Common myeloid progenitor, CD34-positive (primary cell): ENCODE results near the gene ZDHHC5.
"Not testable (repeated sequence)": the region's sequence is repeated elsewhere in the genome, so short reads cannot be mapped to it uniquely, and the experiment has no call there.

Source experiments
- CTCF ChIA-PET: fragments of 350-600 bp; sonication (Branson Sonifier 250); formaldehyde crosslinking; loops from one replicate; lab custom pipeline; 2021; ENCODE audit warnings: antibody characterized with exemption; lab: Charles Lee
- POLR2A ChIA-PET: fragments of 350-600 bp; sonication (Branson Sonifier 250); formaldehyde crosslinking; loops from one replicate; lab custom pipeline; 2021; ENCODE audit warnings: antibody characterized with exemption; lab: Charles Lee
- DNase-seq, 3 donors: peaks; one replicate each; pipeline versions ENCODE4 v3.0.0 to v3.0.0-alpha.2; 2013
- H3K27ac ChIP-seq, 2 experiments: 1 replicate in 1 of 2; 2 replicates in 1 of 2; pipeline ENCODE4 v1.7.0; 2013; ENCODE audit warnings: inconsistent platforms in 2 of 2, low read length in 2 of 2, mild to moderate bottlenecking in 2 of 2, low read depth in 1 of 2, moderate library complexity in 1 of 2; ENCODE audit not compliant: severe bottlenecking in 2 of 2, insufficient read depth in 1 of 2, poor library complexity in 1 of 2
- H3K27me3 ChIP-seq, 5 experiments: replicated peaks in 2 of 5; 1 replicate in 3 of 5; 2 replicates in 2 of 5; pipeline versions ENCODE4 v1.6.1 to v1.7.0; 2013; ENCODE audit warnings: low read length in 4 of 5, mild to moderate bottlenecking in 2 of 5, moderate library complexity in 2 of 5, inconsistent platforms in 1 of 5; ENCODE audit not compliant: insufficient read depth in 5 of 5, control insufficient read depth in 4 of 5
- H3K36me3 ChIP-seq, 4 experiments: 1 replicate in 2 of 4; 2 replicates in 2 of 4; pipeline versions ENCODE4 v1.6.1 to v1.7.0; 2013; ENCODE audit warnings: low read length in 3 of 4, control low read depth in 1 of 4, mild to moderate bottlenecking in 1 of 4; ENCODE audit not compliant: control insufficient read depth in 4 of 4, insufficient read depth in 4 of 4
- H3K4me1 ChIP-seq, 4 experiments: 1 replicate in 3 of 4; 2 replicates in 1 of 4; pipeline versions ENCODE4 v1.6.1 to v1.7.1; 2013; ENCODE audit warnings: low read length in 3 of 4, mild to moderate bottlenecking in 3 of 4, control low read depth in 1 of 4, inconsistent platforms in 1 of 4, moderate library complexity in 1 of 4; ENCODE audit not compliant: control insufficient read depth in 4 of 4, insufficient read depth in 4 of 4; ENCODE audit errors: control extremely low read depth in 1 of 4
- H3K4me3 ChIP-seq, 7 experiments: 1 replicate in 4 of 7; 2 replicates in 3 of 7; pipeline versions ENCODE4 v1.5.1 to v1.7.0; 2013; ENCODE audit warnings: mild to moderate bottlenecking in 7 of 7, low read length in 6 of 7, moderate library complexity in 6 of 7, inconsistent platforms in 2 of 7, low read depth in 2 of 7, control low read depth in 1 of 7; ENCODE audit not compliant: insufficient read depth in 4 of 7, control insufficient read depth in 1 of 7; ENCODE audit errors: extremely low read depth in 1 of 7
- H3K9me3 ChIP-seq, 5 experiments: 1 replicate in 4 of 5; 2 replicates in 1 of 5; pipeline versions ENCODE4 v1.6.1 to v1.7.1; 2013; ENCODE audit warnings: low read length in 4 of 5, mild to moderate bottlenecking in 2 of 5, inconsistent platforms in 1 of 5, low read depth in 1 of 5, moderate library complexity in 1 of 5; ENCODE audit not compliant: control insufficient read depth in 4 of 5, insufficient read depth in 2 of 5; ENCODE audit errors: control extremely low read depth in 1 of 5
- WGBS: methylation state at CpG from one replicate; pipeline ENCODE4 v1.1.5; 2013; ENCODE audit not compliant: insufficient coverage; 5-methylcytosine and 5-hydroxymethylcytosine counted together

Gene ZDHHC5

DNA sequence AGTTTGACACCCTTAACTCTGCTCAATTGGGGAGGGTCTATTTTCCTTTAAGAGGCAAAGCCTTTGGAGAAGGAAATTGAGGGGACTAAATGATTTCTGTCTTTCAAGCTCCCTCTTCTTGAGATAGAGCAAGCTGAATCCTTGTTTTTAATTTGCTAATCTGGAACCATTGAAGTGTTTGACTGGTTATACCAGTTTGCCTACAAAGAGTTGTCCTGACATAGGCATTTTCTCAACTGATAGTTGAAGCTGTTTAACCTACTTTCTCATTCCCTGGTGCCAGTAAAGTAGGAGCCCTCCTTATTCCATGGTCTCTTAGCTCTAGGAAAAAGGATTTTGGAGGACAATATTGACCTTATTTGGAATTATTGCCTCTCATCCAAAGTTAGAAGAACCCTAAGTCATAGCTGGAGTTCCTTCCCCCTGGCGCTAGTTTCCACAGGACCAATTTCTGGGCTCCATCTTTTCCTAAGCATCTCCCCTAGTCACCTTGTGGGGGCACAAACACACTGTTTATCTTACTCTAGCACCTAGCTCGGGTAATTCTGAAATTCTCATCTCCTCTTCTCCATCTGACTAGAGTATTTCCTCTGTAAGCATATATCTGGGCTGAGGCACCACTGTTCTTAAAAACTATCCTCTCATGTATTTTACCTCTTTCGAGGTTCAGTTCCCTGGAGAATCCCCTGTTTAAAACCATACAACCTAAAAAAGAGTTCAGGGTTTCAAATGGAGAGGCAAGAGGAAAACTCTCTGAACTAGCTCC lies 7.4 kb downstream of the ZDHHC5 start:
- peaks cover 0 to 6% (median 0%) of the 10 kb centered on the region in 4 experiments for H3K4me1 ChIP-seq
- POLR2A ChIA-PET: no interaction called here
- no peak overlapping the region for H3K4me3 ChIP-seq
- CTCF ChIA-PET: interaction anchor here (0.8 to 1.5 kb wide), 6 partner anchors 9 to 34 kb away, joined by 3 to 4 read pairs (median 3); no protein-coding TSS in a partner anchor
- H3K36me3 ChIP-seq: peaks cover 20 to 64% (median 36%) of the 10 kb centered on the region in 4 experiments
- no peaks in the 10 kb centered on the region for H3K27me3 ChIP-seq
- no peak for DNase-seq
- no peak overlapping the region for H3K27ac ChIP-seq
- WGBS: 100% methylated on average over 1 of the region's 3 CpGs
- H3K9me3 ChIP-seq: no peaks in the 10 kb centered on the region

DNA sequence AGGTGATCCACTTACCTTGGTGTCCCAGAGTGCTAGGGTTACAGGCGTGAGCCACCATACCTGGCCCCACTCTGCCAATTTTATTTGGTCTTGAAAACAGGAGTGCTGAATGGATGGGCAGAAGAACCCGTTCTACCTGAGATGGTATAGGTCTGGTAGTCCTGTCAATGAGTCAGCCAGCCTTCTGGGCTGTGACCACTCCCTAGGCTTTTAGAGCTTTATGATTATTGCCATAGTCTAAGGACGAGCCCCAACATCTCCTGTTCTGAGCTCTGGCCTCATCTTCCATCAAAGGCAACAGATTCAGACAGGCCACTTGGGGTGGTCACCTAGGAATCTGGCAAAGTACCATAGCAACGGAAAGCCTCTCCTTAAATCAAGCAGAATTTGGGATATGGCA lies 11.5 kb downstream of the ZDHHC5 start:
- ChIA-PET CTCF (interaction anchor here (1.1 to 1.6 kb wide), 3 partner anchors 10 to 111 kb away, joined by 3 to 4 read pairs (median 4); partner anchors contain the start of gene UBE2L6), POLR2A (no interaction called here)
- no peak for DNase-seq
- Histone ChIP-seq H3K36me3 (peaks cover 11 to 69% (median 40%) of the 10 kb centered on the region in 4 experiments), H3K4me3 (no peak overlapping the region), H3K27me3 (no peaks in the 10 kb centered on the region), H3K9me3 (no peaks in the 10 kb centered on the region), H3K27ac (no peak overlapping the region), H3K4me1 (no peaks in the 10 kb centered on the region)
- WGBS: 100% methylated on average over 3 of the region's 4 CpGs

DNA sequence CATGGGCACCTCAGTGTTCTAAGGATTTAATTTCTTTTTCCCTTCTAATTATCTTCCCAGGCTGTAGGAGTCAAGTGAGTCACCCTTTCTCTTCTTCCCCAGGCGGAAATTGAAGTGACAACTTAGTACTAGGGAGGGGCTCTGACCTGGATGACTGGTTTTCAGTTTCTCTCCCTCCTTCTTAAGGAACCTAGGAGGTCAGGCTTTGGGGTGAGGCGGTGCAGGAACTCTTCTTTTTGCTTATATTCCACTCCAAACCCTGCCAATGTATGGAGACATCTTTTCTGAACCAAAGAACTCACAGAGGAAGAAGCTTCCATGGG lies 12.6 kb downstream of the ZDHHC5 start:
- DNase-seq: no peak
- no peaks in the 10 kb centered on the region for H3K9me3 ChIP-seq
- H3K4me3 ChIP-seq: no peak overlapping the region
- peaks cover 13 to 69% (median 39%) of the 10 kb centered on the region in 4 experiments for H3K36me3 ChIP-seq
- CTCF ChIA-PET: interaction anchor here (0.5 to 1.6 kb wide), 4 partner anchors 18 to 113 kb away, joined by 3 to 4 read pairs (median 4); partner anchors contain the start of gene UBE2L6
- POLR2A ChIA-PET: interaction anchor here (0.7 kb wide), 1 partner anchor 55 kb away, joined by 3 read pairs; no protein-coding TSS in a partner anchor
- WGBS: no CpG with 5 or more reads among the region's 2 CpGs
- peak overlapping the region in 1 of 2 experiments; percentile 27 for H3K27ac ChIP-seq
- H3K4me1 ChIP-seq: no peaks in the 10 kb centered on the region
- no peaks in the 10 kb centered on the region for H3K27me3 ChIP-seq

DNA sequence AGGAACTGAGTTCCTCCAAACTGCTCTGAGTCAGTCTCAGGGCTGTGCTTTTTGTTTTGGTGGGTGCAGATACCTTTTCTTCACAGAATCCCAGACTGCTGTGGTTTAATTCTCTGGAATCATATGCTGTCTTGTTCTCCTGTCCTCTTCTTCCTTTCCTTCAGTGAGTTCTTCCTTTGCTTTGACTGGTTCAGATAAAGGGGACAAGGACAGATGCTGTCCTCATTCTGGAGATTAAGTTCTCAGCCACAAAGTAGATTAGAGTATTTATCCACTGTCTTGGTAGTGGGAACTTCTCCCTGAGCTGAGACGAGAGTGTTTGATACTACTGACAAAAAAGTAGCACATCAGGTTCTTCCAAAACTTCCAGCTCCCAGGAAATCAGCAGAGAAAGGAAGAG lies 13.3 kb downstream of the ZDHHC5 start:
- Histone ChIP-seq H3K27me3 (no peaks in the 10 kb centered on the region), H3K9me3 (no peaks in the 10 kb centered on the region), H3K27ac (peak overlapping the region in 1 of 2 experiments; percentile 52), H3K4me3 (no peak overlapping the region), H3K36me3 (peaks cover 12 to 66% (median 38%) of the 10 kb centered on the region in 4 experiments), H3K4me1 (no peaks in the 10 kb centered on the region)
- no peak for DNase-seq
- ChIA-PET CTCF (interaction anchor here (0.5 to 1.2 kb wide), 4 partner anchors 11 to 26 kb away, joined by 3 read pairs; no protein-coding TSS in a partner anchor), POLR2A (interaction anchor here (0.5 kb wide), 1 partner anchor 13 kb away, joined by 3 read pairs; the partner anchor contains the start of gene ZDHHC5)
- WGBS: no CpG with 5 or more reads among the region's 1 CpG

DNA sequence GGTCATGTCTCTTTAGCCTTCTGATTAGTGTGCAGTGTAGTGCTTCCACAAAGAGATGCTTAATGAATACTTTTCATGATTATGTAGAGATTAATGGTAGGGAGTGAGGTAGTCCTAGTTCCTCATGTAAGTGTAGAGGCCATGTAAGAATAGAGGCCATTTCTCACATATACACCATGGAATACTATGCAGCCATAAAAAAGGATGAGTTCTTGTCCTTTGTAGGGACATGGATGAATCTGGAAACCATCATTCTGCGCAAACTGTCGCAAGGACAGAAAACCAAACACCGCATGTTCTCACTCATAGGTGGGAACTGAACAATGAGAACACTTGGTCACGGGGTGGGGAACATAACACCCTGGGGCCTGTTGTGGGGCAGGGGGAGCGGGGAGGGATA lies 22.6 kb downstream of the ZDHHC5 start:
- DNase-seq, CTCF ChIA-PET: not testable (repeated sequence)

DNA sequence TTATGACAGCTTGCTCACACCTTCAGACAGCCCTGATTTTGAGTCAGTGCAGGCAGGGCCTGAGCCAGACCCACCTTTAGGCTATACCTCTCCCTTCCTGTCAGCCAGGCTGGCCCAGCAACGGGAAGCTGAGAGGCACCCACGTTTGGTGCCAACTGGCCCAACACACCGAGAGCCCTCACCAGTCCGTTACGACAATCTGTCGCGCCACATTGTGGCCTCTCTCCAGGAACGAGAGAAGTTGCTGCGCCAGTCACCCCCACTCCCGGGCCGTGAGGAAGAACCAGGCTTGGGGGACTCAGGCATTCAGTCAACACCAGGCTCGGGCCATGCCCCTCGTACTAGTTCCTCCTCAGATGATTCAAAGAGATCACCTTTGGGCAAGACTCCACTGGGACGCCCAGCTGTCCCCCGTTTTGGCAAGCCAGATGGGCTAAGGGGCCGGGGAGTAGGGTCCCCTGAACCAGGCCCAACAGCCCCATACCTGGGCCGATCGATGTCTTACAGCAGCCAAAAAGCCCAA lies 31.0 kb downstream of the ZDHHC5 start:
- Histone ChIP-seq H3K27me3 (no peaks in the 10 kb centered on the region), H3K4me1 (no peaks in the 10 kb centered on the region), H3K4me3 (no peak overlapping the region), H3K36me3 (peaks cover 18 to 85% (median 56%) of the 10 kb centered on the region in 4 experiments), H3K9me3 (no peaks in the 10 kb centered on the region), H3K27ac (no peak overlapping the region)
- POLR2A ChIA-PET: no interaction called here
- DNase-seq: no peak
- WGBS: 97% methylated on average over 18 of the region's 18 CpGs
- CTCF ChIA-PET: interaction anchor here (0.7 to 1.1 kb wide), 4 partner anchors 11 to 27 kb away, joined by 3 to 4 read pairs (median 3); no protein-coding TSS in a partner anchor

More for the DNA sequence above, 22.6 kb downstream of the ZDHHC5 start:
- H3K9me3 ChIP-seq, H3K4me1 ChIP-seq, H3K27me3 ChIP-seq, H3K4me3 ChIP-seq, POLR2A ChIA-PET, H3K27ac ChIP-seq: not testable (repeated sequence)
- WGBS: 100% methylated on average over 3 of the region's 5 CpGs
- H3K36me3 ChIP-seq: peaks cover 28 to 78% (median 48%) of the 10 kb centered on the region in 4 experiments

DNA sequence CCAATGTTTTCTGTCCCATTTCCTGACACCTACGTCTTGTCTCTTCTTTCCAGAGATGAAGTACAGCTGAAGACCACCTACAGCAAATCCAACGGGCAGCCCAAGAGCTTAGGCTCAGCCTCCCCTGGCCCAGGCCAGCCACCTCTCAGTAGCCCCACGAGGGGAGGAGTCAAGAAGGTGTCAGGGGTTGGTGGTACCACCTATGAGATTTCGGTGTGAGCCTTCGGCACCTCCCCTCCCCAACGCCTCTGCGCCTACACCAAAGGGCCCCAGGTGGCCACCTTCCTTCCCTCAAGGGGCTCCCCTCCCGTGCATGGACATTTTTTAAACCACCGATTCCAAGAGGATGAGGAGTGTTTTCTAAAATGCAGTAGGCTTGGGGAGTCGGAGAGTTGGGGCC lies 31.9 kb downstream of the ZDHHC5 start:
- no peak for DNase-seq
- Histone ChIP-seq H3K27me3 (no peaks in the 10 kb centered on the region), H3K4me1 (no peaks in the 10 kb centered on the region), H3K4me3 (no peak overlapping the region), H3K27ac (no peak overlapping the region), H3K9me3 (no peaks in the 10 kb centered on the region), H3K36me3 (peaks cover 24 to 86% (median 55%) of the 10 kb centered on the region in 4 experiments)
- POLR2A ChIA-PET: no interaction called here
- WGBS: 91% methylated on average over 10 of the region's 10 CpGs
- CTCF ChIA-PET: interaction anchor here (1.1 kb wide), 1 partner anchor 28 kb away, joined by 3 read pairs; no protein-coding TSS in a partner anchor
